ENCODE results near the gene ZGPAT. TPM values are rescaled to one million over a fixed set of nuclear protein-coding genes. Genes with fewer than 3 reads are reported as not detected.

The ZGPAT gene
- total and polyA plus RNA-seq, 9 of the 15 experiments (the other 6 are each of a cell fraction or from before 2014, with no cell fraction given), result 0.14 to 26.6 (median 7.4) TPM

- TF ChIP-seq, protein P1, sequence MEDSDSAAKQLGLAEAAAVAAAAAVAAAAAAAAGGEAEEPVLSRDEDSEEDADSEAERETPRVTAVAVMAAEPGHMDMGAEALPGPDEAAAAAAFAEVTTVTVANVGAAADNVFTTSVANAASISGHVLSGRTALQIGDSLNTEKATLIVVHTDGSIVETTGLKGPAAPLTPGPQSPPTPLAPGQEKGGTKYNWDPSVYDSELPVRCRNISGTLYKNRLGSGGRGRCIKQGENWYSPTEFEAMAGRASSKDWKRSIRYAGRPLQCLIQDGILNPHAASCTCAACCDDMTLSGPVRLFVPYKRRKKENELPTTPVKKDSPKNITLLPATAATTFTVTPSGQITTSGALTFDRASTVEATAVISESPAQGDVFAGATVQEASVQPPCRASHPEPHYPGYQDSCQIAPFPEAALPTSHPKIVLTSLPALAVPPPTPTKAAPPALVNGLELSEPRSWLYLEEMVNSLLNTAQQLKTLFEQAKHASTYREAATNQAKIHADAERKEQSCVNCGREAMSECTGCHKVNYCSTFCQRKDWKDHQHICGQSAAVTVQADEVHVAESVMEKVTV (CRISPR knock-in tag; IDR thresholded peaks at IDR 0.05), result peak; percentile 58; the same call in 1 of the 2 replicates
- TF ChIP-seq SAFB (IDR thresholded peaks at IDR 0.05; ENCODE audit: borderline replicate concordance, low read depth, low read length), result peak; percentile 69; the same call in 1 of the 2 replicates
- TF ChIP-seq ZNF3 (CRISPR knock-in tag; IDR thresholded peaks at IDR 0.05), result no peak
- TF ChIP-seq BHLHE40 (IDR thresholded peaks at IDR 0.05; ENCODE audit: low read length), result peak; percentile 70; the same call in 1 of the 2 replicates
- TF ChIP-seq TOE1 (IDR thresholded peaks at IDR 0.05; ENCODE audit: borderline replicate concordance), result peak; percentile 46; the same call in 1 of the 2 replicates
- no peak for TF ChIP-seq TOE1 (CRISPR knock-in tag; IDR thresholded peaks at IDR 0.05; ENCODE audit: borderline replicate concordance, low read depth)
- TF ChIP-seq MLLT1 (IDR thresholded peaks at IDR 0.05), result no peak
- peak; percentile 66; the same call in 1 of the 2 replicates for TF ChIP-seq ZNF263 (CRISPR knock-in tag; IDR thresholded peaks at IDR 0.05; ENCODE audit: borderline replicate concordance)
- TF ChIP-seq ADNP (tag; IDR thresholded peaks at IDR 0.05), result no peak
- TF ChIP-seq CREM (IDR thresholded peaks at IDR 0.05; ENCODE audit: low read depth), result peak; percentile 77
- TF ChIP-seq CXXC5 (CRISPR knock-in tag; IDR thresholded peaks at IDR 0.05), result peak; percentile 47
- 0 out of 2 replicates have a peak, but pooled peaks have one; percentile 71 for TF ChIP-seq IRF2 (CRISPR knock-in tag; IDR thresholded peaks at IDR 0.05)
- no peak for TF ChIP-seq PRPF4 (IDR thresholded peaks at IDR 0.05; ENCODE audit: insufficient read depth, low read depth, low read length, poor library complexity, severe bottlenecking)
- TF ChIP-seq MYC (IDR thresholded peaks at IDR 0.05; ENCODE audit: low read depth, low read length), result peak; percentile 63
- TF ChIP-seq MYC (CRISPR knock-in tag; IDR thresholded peaks at IDR 0.05; ENCODE audit: borderline replicate concordance, low read depth), result no peak
- peak; percentile 65; the same call in 1 of the 2 replicates for TF ChIP-seq CTBP1 (IDR thresholded peaks at IDR 0.05; ENCODE audit: borderline replicate concordance)
- TF ChIP-seq, protein P2, sequence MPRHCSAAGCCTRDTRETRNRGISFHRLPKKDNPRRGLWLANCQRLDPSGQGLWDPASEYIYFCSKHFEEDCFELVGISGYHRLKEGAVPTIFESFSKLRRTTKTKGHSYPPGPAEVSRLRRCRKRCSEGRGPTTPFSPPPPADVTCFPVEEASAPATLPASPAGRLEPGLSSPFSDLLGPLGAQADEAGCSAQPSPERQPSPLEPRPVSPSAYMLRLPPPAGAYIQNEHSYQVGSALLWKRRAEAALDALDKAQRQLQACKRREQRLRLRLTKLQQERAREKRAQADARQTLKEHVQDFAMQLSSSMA (CRISPR knock-in tag; IDR thresholded peaks at IDR 0.05), result no peak
- TF ChIP-seq YBX1 (IDR thresholded peaks at IDR 0.05), result no peak
- TF ChIP-seq, protein P3, sequence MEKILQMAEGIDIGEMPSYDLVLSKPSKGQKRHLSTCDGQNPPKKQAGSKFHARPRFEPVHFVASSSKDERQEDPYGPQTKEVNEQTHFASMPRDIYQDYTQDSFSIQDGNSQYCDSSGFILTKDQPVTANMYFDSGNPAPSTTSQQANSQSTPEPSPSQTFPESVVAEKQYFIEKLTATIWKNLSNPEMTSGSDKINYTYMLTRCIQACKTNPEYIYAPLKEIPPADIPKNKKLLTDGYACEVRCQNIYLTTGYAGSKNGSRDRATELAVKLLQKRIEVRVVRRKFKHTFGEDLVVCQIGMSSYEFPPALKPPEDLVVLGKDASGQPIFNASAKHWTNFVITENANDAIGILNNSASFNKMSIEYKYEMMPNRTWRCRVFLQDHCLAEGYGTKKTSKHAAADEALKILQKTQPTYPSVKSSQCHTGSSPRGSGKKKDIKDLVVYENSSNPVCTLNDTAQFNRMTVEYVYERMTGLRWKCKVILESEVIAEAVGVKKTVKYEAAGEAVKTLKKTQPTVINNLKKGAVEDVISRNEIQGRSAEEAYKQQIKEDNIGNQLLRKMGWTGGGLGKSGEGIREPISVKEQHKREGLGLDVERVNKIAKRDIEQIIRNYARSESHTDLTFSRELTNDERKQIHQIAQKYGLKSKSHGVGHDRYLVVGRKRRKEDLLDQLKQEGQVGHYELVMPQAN (IDR thresholded peaks at IDR 0.05; ENCODE audit: borderline replicate concordance), result 0 out of 2 replicates have a peak, but pooled peaks have one; percentile 49
- peak; percentile 60 for TF ChIP-seq CTCFL (IDR thresholded peaks at IDR 0.05; ENCODE audit: borderline replicate concordance, insufficient read depth, low read depth, low read length, poor library complexity, severe bottlenecking)
These were observed 834 bp upstream of the ZGPAT start (continued) for GRCh38 chr20:63706852-63707557.
